Neural crest cell (in vitro differentiated cells): Measurements from ENCODE around the gene SPRR1A. TPM values are rescaled to one million over a fixed set of nuclear protein-coding genes. Genes with fewer than 3 reads are reported as not detected.

ENCODE experiments used
- DNase-seq: peaks from one replicate; pipeline ENCODE4 v3.0.0; 2021; ENCODE audit warnings: low read depth, mixed read lengths, low spot score
- H3K27ac Mint-ChIP-seq: one replicate; pipeline ENCODE4 v1.8.0; 2021; ENCODE audit warnings: mild to moderate bottlenecking, mixed read lengths; ENCODE audit not compliant: unreplicated experiment
- H3K27me3 Mint-ChIP-seq: 2 replicates; pipeline ENCODE4 v1.8.0; 2021; ENCODE audit warnings: low read depth, mild to moderate bottlenecking, mixed read lengths
- H3K36me3 Mint-ChIP-seq: 2 replicates; pipeline ENCODE4 v1.8.0; 2021; ENCODE audit warnings: low read depth, mild to moderate bottlenecking, mixed read lengths
- H3K4me1 Mint-ChIP-seq: 2 replicates; pipeline ENCODE4 v1.8.0; 2021; ENCODE audit warnings: mixed read lengths
- H3K4me3 Mint-ChIP-seq: one replicate; pipeline ENCODE4 v1.8.0; 2021; ENCODE audit warnings: mild to moderate bottlenecking, mixed read lengths
- H3K9me3 Mint-ChIP-seq: 2 replicates; pipeline ENCODE4 v1.8.0; 2021; ENCODE audit warnings: mixed read lengths
- total RNA-seq: library from RNA; stranded (reverse); gene quantifications from 2 replicates; pipeline ENCODE4 v1.2.1, GENCODE V29; 2021
- TF ChIP-seq, protein P1 (sequence below): fragments of 200-600 bp; sonication (generic); conservative IDR thresholded peaks from 2 replicates; pipeline ENCODE4 v1.5.0; 2021; ENCODE audit warnings: antibody characterized with exemption, mild to moderate bottlenecking

Gene SPRR1A
- total RNA-seq, 1 donor from 2014 or later, result not detected

DNA sequence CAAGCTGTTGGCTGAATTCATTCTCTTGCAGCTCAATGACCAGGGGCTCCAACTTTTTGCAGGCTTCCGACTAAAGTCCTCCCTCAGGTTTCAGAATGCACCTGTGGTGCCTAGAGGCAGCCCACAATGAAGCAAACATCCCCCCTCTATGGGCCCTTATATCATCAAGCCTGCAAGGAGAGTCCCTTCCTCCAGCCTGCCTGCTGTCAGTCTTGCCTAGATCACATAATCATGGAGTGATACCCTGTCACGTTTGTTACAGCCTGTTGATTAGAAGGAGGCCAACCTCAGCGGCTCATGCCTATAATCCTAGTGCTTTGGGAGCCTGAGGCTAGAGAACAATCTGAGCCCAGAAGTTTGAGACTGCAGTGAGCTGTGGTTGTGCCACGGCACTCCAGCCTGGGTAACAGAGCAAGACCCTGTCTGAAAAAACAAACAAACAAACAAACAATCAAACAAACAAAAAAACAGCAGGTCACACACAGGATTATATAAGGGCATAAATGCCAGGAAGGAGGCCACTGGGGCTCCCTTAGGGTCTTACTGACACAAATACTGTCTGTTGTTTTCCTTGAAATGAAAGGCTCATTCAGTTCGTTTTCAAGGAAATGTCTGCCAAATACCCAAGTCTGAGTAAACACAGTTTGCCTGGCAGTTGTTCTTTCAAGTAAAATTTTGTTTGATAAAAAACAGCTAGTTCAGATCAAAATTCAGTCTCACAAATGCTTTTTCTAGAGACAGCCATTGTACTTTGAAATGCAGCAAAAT lies 12.9 kb downstream of the SPRR1A start:
- Mint-ChIP-seq H3K27me3 (peaks cover 11% of the 10 kb centered on the region), H3K27ac (no peak overlapping the region), H3K4me1 (no peaks in the 10 kb centered on the region), H3K4me3 (no peak overlapping the region), H3K36me3 (no peaks in the 10 kb centered on the region), H3K9me3 (no peaks in the 10 kb centered on the region)
- DNase-seq, result no peak
- TF ChIP-seq, protein P1, sequence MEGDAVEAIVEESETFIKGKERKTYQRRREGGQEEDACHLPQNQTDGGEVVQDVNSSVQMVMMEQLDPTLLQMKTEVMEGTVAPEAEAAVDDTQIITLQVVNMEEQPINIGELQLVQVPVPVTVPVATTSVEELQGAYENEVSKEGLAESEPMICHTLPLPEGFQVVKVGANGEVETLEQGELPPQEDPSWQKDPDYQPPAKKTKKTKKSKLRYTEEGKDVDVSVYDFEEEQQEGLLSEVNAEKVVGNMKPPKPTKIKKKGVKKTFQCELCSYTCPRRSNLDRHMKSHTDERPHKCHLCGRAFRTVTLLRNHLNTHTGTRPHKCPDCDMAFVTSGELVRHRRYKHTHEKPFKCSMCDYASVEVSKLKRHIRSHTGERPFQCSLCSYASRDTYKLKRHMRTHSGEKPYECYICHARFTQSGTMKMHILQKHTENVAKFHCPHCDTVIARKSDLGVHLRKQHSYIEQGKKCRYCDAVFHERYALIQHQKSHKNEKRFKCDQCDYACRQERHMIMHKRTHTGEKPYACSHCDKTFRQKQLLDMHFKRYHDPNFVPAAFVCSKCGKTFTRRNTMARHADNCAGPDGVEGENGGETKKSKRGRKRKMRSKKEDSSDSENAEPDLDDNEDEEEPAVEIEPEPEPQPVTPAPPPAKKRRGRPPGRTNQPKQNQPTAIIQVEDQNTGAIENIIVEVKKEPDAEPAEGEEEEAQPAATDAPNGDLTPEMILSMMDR, result no peak

DNA sequence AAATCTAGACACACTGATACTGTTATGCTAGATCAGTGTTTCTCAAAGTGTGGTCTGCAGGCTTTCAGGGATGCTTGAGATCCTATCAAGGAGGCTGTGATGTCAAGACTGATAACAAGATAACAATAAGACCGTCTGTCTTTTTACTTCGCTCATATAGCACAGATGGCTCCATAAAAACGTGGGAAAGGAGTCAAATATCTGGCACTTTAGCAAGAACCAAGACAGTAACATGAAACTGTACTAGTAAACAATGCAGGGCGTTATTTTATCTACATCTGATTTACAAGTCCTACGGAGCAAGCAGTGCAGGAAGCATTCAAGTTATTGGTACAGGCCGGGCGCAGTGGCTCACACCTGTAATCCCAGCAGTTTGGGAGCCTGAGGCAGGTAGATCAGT lies 14.0 kb downstream of the SPRR1A start:
- Mint-ChIP-seq H3K36me3 (no peaks in the 10 kb centered on the region), H3K27me3 (peaks cover 11% of the 10 kb centered on the region), H3K9me3 (no peaks in the 10 kb centered on the region), H3K27ac (no peak overlapping the region), H3K4me1 (no peaks in the 10 kb centered on the region), H3K4me3 (no peak overlapping the region)
- TF ChIP-seq, protein P1, result no peak
- no peak for DNase-seq

DNA sequence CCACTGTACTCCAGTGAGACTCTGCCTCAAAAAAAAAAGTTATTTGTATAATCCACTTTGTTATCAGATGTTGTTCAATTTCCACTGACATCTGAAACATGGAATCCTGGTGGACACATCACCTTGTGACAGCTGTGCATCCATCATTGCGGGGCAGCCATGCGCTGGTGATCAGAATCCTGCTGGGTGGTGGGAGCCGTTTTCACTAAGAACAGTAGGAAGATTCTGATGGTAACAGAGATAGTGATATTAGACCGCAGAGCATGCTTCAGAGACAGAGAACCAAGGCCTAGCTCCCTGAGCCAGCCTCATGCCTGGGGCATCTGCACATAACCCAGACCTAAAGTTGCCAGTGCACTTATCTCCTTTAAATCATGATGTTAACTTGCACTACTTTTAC lies 14.6 kb downstream of the SPRR1A start:
- Mint-ChIP-seq H3K4me1 (no peaks in the 10 kb centered on the region), H3K9me3 (peaks cover under 1% of the 10 kb centered on the region), H3K27me3 (peaks cover 11% of the 10 kb centered on the region), H3K27ac (no peak overlapping the region), H3K4me3 (no peak overlapping the region), H3K36me3 (no peaks in the 10 kb centered on the region)
- no peak for DNase-seq
- TF ChIP-seq, protein P1, result no peak

DNA sequence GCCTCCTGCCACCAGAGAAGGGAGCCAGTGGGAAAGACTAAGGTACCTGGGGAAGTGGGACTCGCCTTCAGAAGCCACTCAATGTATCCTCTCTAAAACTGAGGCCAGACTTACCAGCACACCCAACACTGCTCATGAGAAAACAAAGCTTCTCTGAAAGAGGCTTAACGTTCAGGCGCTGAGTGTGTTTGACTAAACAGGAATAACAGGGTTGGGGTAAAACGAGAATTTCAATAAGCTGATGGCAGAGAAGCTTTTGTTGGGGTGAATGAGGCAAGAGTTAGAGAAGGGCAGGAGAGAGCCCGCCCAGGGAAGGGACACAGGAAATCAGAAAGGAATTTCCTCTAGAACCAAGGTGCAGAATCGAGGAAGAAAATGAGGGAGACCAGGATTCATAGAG lies 15.9 kb downstream of the SPRR1A start:
- H3K36me3 Mint-ChIP-seq, result no peaks in the 10 kb centered on the region
- H3K27me3 Mint-ChIP-seq, result peaks cover 13% of the 10 kb centered on the region
- peaks cover 7% of the 10 kb centered on the region for H3K9me3 Mint-ChIP-seq
- H3K4me3 Mint-ChIP-seq, result no peak overlapping the region
- TF ChIP-seq, protein P1, result no peak
- H3K27ac Mint-ChIP-seq, result no peak overlapping the region
- no peaks in the 10 kb centered on the region for H3K4me1 Mint-ChIP-seq
- no peak for DNase-seq

DNA sequence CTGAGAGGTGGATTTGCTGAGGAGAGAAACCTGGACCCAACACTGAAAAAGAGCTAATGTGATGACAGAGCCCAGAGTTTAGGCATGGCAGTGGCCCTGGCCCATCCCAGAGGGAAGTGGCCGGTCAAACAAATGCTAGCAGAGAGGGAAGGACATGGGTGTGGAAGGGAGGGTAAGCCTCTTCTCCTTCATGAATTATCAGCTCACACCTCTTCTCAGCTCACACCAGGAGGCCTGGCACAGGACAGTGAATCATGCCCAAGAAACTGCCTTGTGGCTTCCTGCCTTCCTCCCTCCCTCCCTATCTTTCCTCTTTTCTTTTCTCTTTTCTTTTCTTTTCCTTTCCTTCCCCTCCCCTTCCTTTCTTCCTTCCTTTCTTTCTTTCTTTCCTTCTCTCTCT lies 16.4 kb downstream of the SPRR1A start:
- Mint-ChIP-seq H3K27ac (no peak overlapping the region), H3K27me3 (peaks cover 13% of the 10 kb centered on the region), H3K4me3 (no peak overlapping the region), H3K4me1 (no peaks in the 10 kb centered on the region), H3K9me3 (peaks cover 7% of the 10 kb centered on the region), H3K36me3 (no peaks in the 10 kb centered on the region)
- DNase-seq, result no peak
- TF ChIP-seq, protein P1, result no peak
